Measurements from ENCODE around the gene APBA2. TPM values are rescaled to one million over a fixed set of nuclear protein-coding genes. Genes with fewer than 3 reads are reported as not detected.

APBA2 gene
- total and polyA plus RNA-seq, 10 of the 15 experiments (the other 5 are each of a cell fraction or from before 2014, with no cell fraction given) = 0.06 to 0.26 (median 0.07) TPM; not detected in 7

DNA sequence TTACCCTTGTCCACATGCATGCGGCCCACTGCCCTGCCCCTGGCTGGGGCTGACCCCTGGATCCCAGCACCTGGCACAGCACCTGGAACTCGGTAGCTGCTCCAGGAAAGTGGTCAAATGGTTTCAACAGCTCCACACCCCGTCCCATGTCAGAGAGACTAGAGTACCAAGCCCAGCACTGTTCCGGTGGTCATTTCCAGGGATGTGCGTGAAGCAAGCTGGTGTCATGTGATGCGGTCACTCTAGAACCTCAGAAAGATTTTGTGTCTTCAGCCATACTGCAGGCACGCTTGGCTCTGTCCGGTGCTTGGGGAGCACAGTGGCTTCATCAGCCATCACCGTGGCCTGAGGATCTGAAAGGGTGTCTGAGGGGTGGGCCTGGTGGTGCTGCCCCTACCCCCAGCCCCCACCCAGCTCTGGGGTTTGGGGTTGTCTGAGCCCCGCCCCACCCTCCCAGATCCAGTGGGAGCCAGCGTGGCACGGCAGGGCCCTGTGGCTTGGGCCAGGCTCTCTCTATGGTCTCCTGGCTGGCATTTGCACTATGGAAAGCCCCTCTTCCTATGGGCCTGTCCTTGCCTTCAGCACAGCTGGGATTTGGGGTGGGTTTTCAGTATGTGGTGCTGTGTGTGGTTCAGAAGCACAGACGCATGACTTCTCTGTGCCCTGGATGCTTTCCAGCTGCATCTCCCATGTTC is 15.3 kb downstream of the APBA2 start (continued):
- TF ChIP-seq CUX1 (IDR thresholded peaks at IDR 0.05; ENCODE audit: insufficient replicate concordance, low read depth, low read length) = no peak
- TF ChIP-seq HCFC1 (IDR thresholded peaks at IDR 0.05; ENCODE audit: low read length) = no peak
- no peak for TF ChIP-seq MYC (IDR thresholded peaks at IDR 0.05; ENCODE audit: insufficient read depth, insufficient read length, insufficient replicate concordance, low read length, severe bottlenecking)

- H3K4me2 ChIP-seq (ENCODE audit: control insufficient read depth, insufficient read depth) = no peak overlapping the region
- H4K20me1 ChIP-seq (ENCODE audit: control insufficient read depth, insufficient read depth) = no peaks in the 10 kb centered on the region
- RAD21 ChIA-PET (ENCODE audit: unreplicated experiment) = no interaction called here
- H3K4me3 ChIP-seq = no peak overlapping the region
- 27% methylated on average over 5 of the region's 7 CpGs for WGBS (ENCODE audit: insufficient coverage, insufficient replicate concordance, low lambda C conversion rate, missing lambda C conversion rate)
- DNase-seq (ENCODE audit: low read depth, low spot score) (no peak), ATAC-seq (no peak), FAIRE-seq (no peak)
- POLR2A ChIA-PET = no interaction called here
- in situ Hi-C loops (cut with MboI) (no loop called here), intact Hi-C loops (cut with micrococcal nuclease; ENCODE audit: unreplicated experiment) (no loop called here)
- no peak overlapping the region for H3K9ac ChIP-seq (ENCODE audit: control insufficient read depth, insufficient read depth, low read length)
- CTCF ChIA-PET = no interaction called here
- H2AFZ ChIP-seq (ENCODE audit: control insufficient read depth, low read depth, low read length) = no peak overlapping the region
- H3K27ac ChIP-seq (ENCODE audit: control insufficient read depth, insufficient read depth) = no peak overlapping the region
- H3K27me3 ChIP-seq (replicated peaks in 1 of 2; ENCODE audit: control insufficient read depth in 2 of 2, insufficient read depth in 2 of 2, low read length in 1 of 2) = no peaks in the 10 kb centered on the region; a peak in 1 of 4 replicates
- H3K9me3 ChIP-seq (replicated peaks; ENCODE audit: control insufficient read depth, insufficient read depth, low read length) = no peaks in the 10 kb centered on the region
- no peaks in the 10 kb centered on the region for H3K79me2 ChIP-seq (ENCODE audit: control insufficient read depth, insufficient read depth, low read length)
- BruUV-seq (replicated peaks) = no TSS peak
- no peaks in the 10 kb centered on the region; the same call in 1 of the 2 replicates for H3K4me1 ChIP-seq (ENCODE audit: control insufficient read depth, insufficient read depth, low read length)
- SMC1A ChIA-PET (ENCODE audit: uncharacterized antibody, unreplicated experiment) = no interaction called here
- H3K36me3 ChIP-seq (ENCODE audit: control insufficient read depth in 2 of 2, insufficient read depth in 2 of 2, low read length in 1 of 2) = no peaks in the 10 kb centered on the region
- no peak for TF ChIP-seq EED (IDR thresholded peaks at IDR 0.05; ENCODE audit: low read depth)
- no peak for TF ChIP-seq JUND (IDR thresholded peaks at IDR 0.05; ENCODE audit: low read depth, low read length)
- TF ChIP-seq HSF1 (IDR thresholded peaks at IDR 0.05; ENCODE audit: low read depth, low read length) = no peak
- TF ChIP-seq PAX5 (IDR thresholded peaks at IDR 0.05; ENCODE audit: borderline replicate concordance, low read depth, low read length) = no peak
- no peak for TF ChIP-seq REST (IDR thresholded peaks at IDR 0.05; ENCODE audit: low read depth, low read length)
- no peak for TF ChIP-seq SUZ12 (IDR thresholded peaks at IDR 0.05; ENCODE audit: unreplicated experiment)
- TF ChIP-seq, protein P1, sequence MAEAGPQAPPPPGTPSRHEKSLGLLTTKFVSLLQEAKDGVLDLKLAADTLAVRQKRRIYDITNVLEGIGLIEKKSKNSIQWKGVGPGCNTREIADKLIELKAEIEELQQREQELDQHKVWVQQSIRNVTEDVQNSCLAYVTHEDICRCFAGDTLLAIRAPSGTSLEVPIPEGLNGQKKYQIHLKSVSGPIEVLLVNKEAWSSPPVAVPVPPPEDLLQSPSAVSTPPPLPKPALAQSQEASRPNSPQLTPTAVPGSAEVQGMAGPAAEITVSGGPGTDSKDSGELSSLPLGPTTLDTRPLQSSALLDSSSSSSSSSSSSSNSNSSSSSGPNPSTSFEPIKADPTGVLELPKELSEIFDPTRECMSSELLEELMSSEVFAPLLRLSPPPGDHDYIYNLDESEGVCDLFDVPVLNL (IDR thresholded peaks at IDR 0.05; ENCODE audit: low read depth, low read length) = no peak
Observed at GRCh38 chr15:28901587-28901980, 15.8 kb downstream of the APBA2 start.
